ENCODE results near the gene IRX2.

Gene IRX2

GRCh38 chr5:2751592-2752021 is at the start of gene IRX2:
TSS of gene IRX2 (minus strand) at chr5:2751677. CDS start at chr5:2751413, 264 bp downstream.
- Histone ChIP-seq H3K27me3 (ENCODE audit: insufficient read depth, low read depth) (no peaks in the 10 kb centered on the region), H4K20me1 (ENCODE audit: insufficient read depth) (no peaks in the 10 kb centered on the region), H3K4me2 (peak within 1 kb of the TSS; percentile 66; the same call in 1 of the 2 replicates), H3K4me1 (ENCODE audit: low read depth, poor library complexity, severe bottlenecking) (no peaks in the 10 kb centered on the region), H3K9ac (peak within 1 kb of the TSS; percentile 70), H3K27ac (peak within 1 kb of the TSS; percentile 58; the same call in 1 of the 2 replicates), H3K36me3 (ENCODE audit: insufficient read depth) (no peaks in the 10 kb centered on the region), H3K79me2 (ENCODE audit: insufficient read depth, low read depth) (no peaks in the 10 kb centered on the region), H3K4me3 (IDR thresholded peaks at IDR 0.05; ENCODE audit: insufficient read depth, low read depth, low read length) (no peak within 1 kb of the TSS), H2AFZ (ENCODE audit: low read depth) (peak within 1 kb of the TSS; percentile 52)
- no peak for TF ChIP-seq CTCF (conservative IDR thresholded peaks at IDR 0.05; ENCODE audit: low read depth, low read length)

- Histone ChIP-seq H3K4me3 (IDR thresholded peaks at IDR 0.05; ENCODE audit: insufficient read depth, low read depth, low read length) (no peak overlapping the region), H3K79me2 (ENCODE audit: insufficient read depth, low read depth) (no peaks in the 10 kb centered on the region), H3K36me3 (ENCODE audit: insufficient read depth) (no peaks in the 10 kb centered on the region), H3K4me2 (no peak overlapping the region), H3K9ac (no peak overlapping the region), H3K4me1 (ENCODE audit: low read depth, poor library complexity, severe bottlenecking) (peaks cover 17% of the 10 kb centered on the region), H2AFZ (ENCODE audit: low read depth) (no peak overlapping the region), H4K20me1 (ENCODE audit: insufficient read depth) (no peaks in the 10 kb centered on the region), H3K27ac (no peak overlapping the region), H3K27me3 (ENCODE audit: insufficient read depth, low read depth) (no peaks in the 10 kb centered on the region)
- TF ChIP-seq CTCF (conservative IDR thresholded peaks at IDR 0.05; ENCODE audit: low read depth, low read length) = no peak
Measured at GRCh38 chr5:2800035-2800434, 48.6 kb upstream of the IRX2 start.

GRCh38 chr5:2797981-2798380 is 46.5 kb upstream of the IRX2 start:
- no peaks in the 10 kb centered on the region for H4K20me1 ChIP-seq (ENCODE audit: insufficient read depth)

GRCh38 chr5:2797160-2797559 is 45.7 kb upstream of the IRX2 start:
- Histone ChIP-seq H3K79me2 (ENCODE audit: insufficient read depth, low read depth) (no peaks in the 10 kb centered on the region), H3K4me3 (IDR thresholded peaks at IDR 0.05; ENCODE audit: insufficient read depth, low read depth, low read length) (no peak overlapping the region)

More at GRCh38 chr5:2797981-2798380, 46.5 kb upstream of the IRX2 start:
- Histone ChIP-seq H3K27ac (no peak overlapping the region), H3K4me1 (ENCODE audit: low read depth, poor library complexity, severe bottlenecking) (peaks cover 17% of the 10 kb centered on the region), H3K36me3 (ENCODE audit: insufficient read depth) (no peaks in the 10 kb centered on the region), H3K79me2 (ENCODE audit: insufficient read depth, low read depth) (no peaks in the 10 kb centered on the region), H3K4me3 (IDR thresholded peaks at IDR 0.05; ENCODE audit: insufficient read depth, low read depth, low read length) (no peak overlapping the region), H3K9ac (no peak overlapping the region), H2AFZ (ENCODE audit: low read depth) (no peak overlapping the region), H3K4me2 (no peak overlapping the region), H3K27me3 (ENCODE audit: insufficient read depth, low read depth) (no peaks in the 10 kb centered on the region)
- TF ChIP-seq CTCF (conservative IDR thresholded peaks at IDR 0.05; ENCODE audit: low read depth, low read length) = no peak

More at GRCh38 chr5:2797160-2797559, 45.7 kb upstream of the IRX2 start:
- Histone ChIP-seq H3K36me3 (ENCODE audit: insufficient read depth) (no peaks in the 10 kb centered on the region), H3K4me1 (ENCODE audit: low read depth, poor library complexity, severe bottlenecking) (peaks cover 17% of the 10 kb centered on the region), H3K9ac (no peak overlapping the region), H3K4me2 (peak overlapping the region; percentile 30; the same call in 1 of the 2 replicates), H4K20me1 (ENCODE audit: insufficient read depth) (no peaks in the 10 kb centered on the region), H3K27me3 (ENCODE audit: insufficient read depth, low read depth) (no peaks in the 10 kb centered on the region), H3K27ac (no peak overlapping the region), H2AFZ (ENCODE audit: low read depth) (no peak overlapping the region)
- TF ChIP-seq CTCF (conservative IDR thresholded peaks at IDR 0.05; ENCODE audit: low read depth, low read length) = no peak

Measured in KMS-11 (cell line).